CD14-positive monocyte (primary cell): ENCODE data around the gene MATN4. TPM values are rescaled to one million over a fixed set of nuclear protein-coding genes. Genes with fewer than 3 reads are reported as not detected.

Experiments used
- DNase-seq, 3 donors: peaks; one replicate each; pipeline ENCODE4 v3.0.0-alpha.2; 2011 to 2022
- H2AFZ ChIP-seq: 2 replicates; pipeline ENCODE4 v1.6.0; 2012; ENCODE audit warnings: mild to moderate bottlenecking, low read depth, low read length, inconsistent platforms; ENCODE audit not compliant: insufficient read depth, poor library complexity, severe bottlenecking
- H3K27ac ChIP-seq, 2 donors: 1 replicate in 1 of 2; 2 replicates in 1 of 2; pipeline ENCODE4 v1.5.1; 2012 to 2013; ENCODE audit warnings: low read length in 2 of 2, control low read depth in 1 of 2, inconsistent platforms in 1 of 2, low read depth in 1 of 2, mild to moderate bottlenecking in 1 of 2
- H3K27me3 ChIP-seq, 2 donors: one replicate each; pipeline versions ENCODE4 v1.6.0 to v1.6.1; 2011 to 2013; ENCODE audit warnings: low read length in 2 of 2; ENCODE audit not compliant: control insufficient read depth in 2 of 2, insufficient read depth in 2 of 2
- H3K36me3 ChIP-seq, 2 donors: replicated peaks in 1 of 2; 1 replicate in 1 of 2; 2 replicates in 1 of 2; pipeline versions ENCODE4 v1.5.1 to v1.6.1; 2012 to 2013; ENCODE audit warnings: low read length in 2 of 2, control low read depth in 1 of 2, inconsistent platforms in 1 of 2, mild to moderate bottlenecking in 1 of 2; ENCODE audit not compliant: insufficient read depth in 2 of 2, control insufficient read depth in 1 of 2
- H3K4me1 ChIP-seq, 2 donors: 1 replicate in 1 of 2; 2 replicates in 1 of 2; pipeline versions ENCODE4 v1.5.1 to v1.6.1; 2012 to 2013; ENCODE audit warnings: low read length in 2 of 2, control low read depth in 1 of 2, inconsistent platforms in 1 of 2, mild to moderate bottlenecking in 1 of 2, moderate library complexity in 1 of 2; ENCODE audit not compliant: insufficient read depth in 2 of 2, control insufficient read depth in 1 of 2
- H3K4me2 ChIP-seq: replicated peaks from 2 replicates; pipeline ENCODE3; 2012; ENCODE audit warnings: low read length, moderate library complexity, mild to moderate bottlenecking; ENCODE audit not compliant: poor library complexity, severe bottlenecking; ENCODE audit errors: extremely low read depth
- H3K4me3 ChIP-seq, 3 experiments: fragments of 200-600 bp in 1 of 3; sonication (generic) in 1 of 3; replicated peaks in 1 of 3; 1 replicate in 2 of 3; 2 replicates in 1 of 3; pipeline ENCODE4 v1.5.1; 2011 to 2013; ENCODE audit warnings: low read length in 3 of 3, mild to moderate bottlenecking in 3 of 3, control low read depth in 2 of 3, low read depth in 2 of 3, inconsistent platforms in 1 of 3, moderate library complexity in 1 of 3
- H3K79me2 ChIP-seq: 2 replicates; pipeline ENCODE4 v1.6.0; 2012; ENCODE audit warnings: mild to moderate bottlenecking, control low read depth, inconsistent platforms, low read length, moderate library complexity; ENCODE audit not compliant: insufficient read depth
- H3K9ac ChIP-seq: 2 replicates; pipeline ENCODE4 v1.6.0; 2017; ENCODE audit warnings: low read length, mild to moderate bottlenecking; ENCODE audit not compliant: insufficient read depth, poor library complexity, severe bottlenecking
- H3K9me3 ChIP-seq, 2 donors: replicated peaks in 1 of 2; 1 replicate in 1 of 2; 2 replicates in 1 of 2; pipeline versions ENCODE4 v1.5.1 to v1.6.1; 2012 to 2013; ENCODE audit warnings: low read length in 2 of 2, control low read depth in 1 of 2; ENCODE audit not compliant: control insufficient read depth in 1 of 2, insufficient read depth in 1 of 2
- H4K20me1 ChIP-seq: 2 replicates; pipeline ENCODE4 v1.6.0; 2012; ENCODE audit warnings: mild to moderate bottlenecking, low read length, control low read depth, moderate library complexity; ENCODE audit not compliant: insufficient read depth
- H3K27ac Mint-ChIP-seq, 7 donors: one replicate each; pipeline ENCODE4 v1.8.0; 2020; ENCODE audit warnings: mild to moderate bottlenecking in 7 of 7, mixed read lengths in 7 of 7, moderate library complexity in 6 of 7, inconsistent platforms in 2 of 7
- H3K27me3 Mint-ChIP-seq, 3 donors: one replicate each; pipeline ENCODE4 v1.8.0; 2021 to 2022; ENCODE audit warnings: low read depth in 3 of 3, mild to moderate bottlenecking in 3 of 3, mixed read lengths in 3 of 3, moderate library complexity in 3 of 3, inconsistent platforms in 1 of 3
- H3K36me3 Mint-ChIP-seq, 2 donors: one replicate each; pipeline ENCODE4 v1.8.0; 2020; ENCODE audit warnings: mixed read lengths in 2 of 2, inconsistent platforms in 1 of 2, mild to moderate bottlenecking in 1 of 2
- H3K4me1 Mint-ChIP-seq: one replicate; pipeline ENCODE4 v1.8.0; 2020; ENCODE audit warnings: mild to moderate bottlenecking, mixed read lengths
- H3K4me3 Mint-ChIP-seq, 2 donors: one replicate each; pipeline ENCODE4 v1.8.0; 2020; ENCODE audit warnings: mild to moderate bottlenecking in 2 of 2, mixed read lengths in 2 of 2, moderate library complexity in 1 of 2
- H3K9me3 Mint-ChIP-seq, 7 donors: one replicate each; pipeline ENCODE4 v1.8.0; 2020 to 2022; ENCODE audit warnings: mixed read lengths in 7 of 7, mild to moderate bottlenecking in 6 of 7, moderate library complexity in 6 of 7, inconsistent platforms in 2 of 7
- CTCF ChIP-seq: fragments of 200-600 bp; IDR thresholded peaks from one replicate; pipeline ENCODE4 v1.8.0; 2022; ENCODE audit warnings: antibody characterized with exemption, mild to moderate bottlenecking
- WGBS: methylation state at CpG from one replicate; pipeline ENCODE4 v1.1.5; 2013; ENCODE audit warnings: missing lambda C conversion rate; ENCODE audit not compliant: insufficient coverage; 5-methylcytosine and 5-hydroxymethylcytosine counted together
- intact Hi-C, 2 donors: fragments of 100-400 bp; cut with micrococcal nuclease; formaldehyde crosslinking; loops; one replicate each; pipeline versions ENCODE4 v1.15.0 to v1.15.1; 2023
- polyA plus RNA-seq, 3 donors: library from polyadenylated mRNA; depleted of rRNA in 1 of 3; unstranded in 2 of 3; stranded (reverse) in 1 of 3; fragments of 300-500 nt in 2 of 3; fragments of >200 nt in 1 of 3; fragmentation: Illumina TruSeq in 2 of 3; gene quantifications; 1 replicate in 2 of 3; 2 replicates in 1 of 3; pipeline ENCODE4 v1.2.3, GENCODE V29; 2012 to 2021

The MATN4 gene
- polyA plus RNA-seq, 3 donors = not detected

GRCh38 chr20:45316150-45317080 is 8.3 kb upstream of the MATN4 start:
- Mint-ChIP-seq H3K4me1 (peaks cover 26% of the 10 kb centered on the region), H3K27ac (no peak overlapping the region), H3K27me3 (peaks cover 39 to 55% (median 53%) of the 10 kb centered on the region in 3 donors), H3K9me3 (peaks cover 0 to 9% (median 2%) of the 10 kb centered on the region in 7 donors), H3K4me3 (peak overlapping the region in 1 of 2 donors; percentile 67), H3K36me3 (no peaks in the 10 kb centered on the region)
- WGBS = 30% methylated on average over 63 of the region's 71 CpGs
- no peaks in the 10 kb centered on the region for H4K20me1 ChIP-seq
- no peaks in the 10 kb centered on the region for H3K9me3 ChIP-seq
- intact Hi-C loops = loop anchor here in 1 of 2 donors (5.0 kb wide), 1 partner anchor 136 kb away; no protein-coding TSS in a partner anchor
- H3K4me3 ChIP-seq = no peak overlapping the region
- H3K4me1 ChIP-seq = peaks cover 20 to 26% of the 10 kb centered on the region in 2 donors
- H3K79me2 ChIP-seq = no peaks in the 10 kb centered on the region
- H3K36me3 ChIP-seq = no peaks in the 10 kb centered on the region
- H3K9ac ChIP-seq = no peak overlapping the region
- H3K4me2 ChIP-seq = no peak overlapping the region
- peaks cover 2 to 32% of the 10 kb centered on the region in 2 donors for H3K27me3 ChIP-seq
- no peak overlapping the region for H3K27ac ChIP-seq
- H2AFZ ChIP-seq = no peak overlapping the region
- DNase-seq = no peak
- TF ChIP-seq CTCF = no peak

- Mint-ChIP-seq H3K27me3 (peaks cover 42 to 61% (median 58%) of the 10 kb centered on the region in 3 donors), H3K27ac (no peak overlapping the region), H3K36me3 (no peaks in the 10 kb centered on the region), H3K9me3 (peaks cover 0 to 9% (median 0%) of the 10 kb centered on the region in 7 donors), H3K4me3 (peak overlapping the region in 1 of 2 donors; percentile 58), H3K4me1 (peaks cover 26% of the 10 kb centered on the region)
- Histone ChIP-seq H2AFZ (no peak overlapping the region), H3K4me3 (no peak overlapping the region), H3K9me3 (no peaks in the 10 kb centered on the region), H4K20me1 (no peaks in the 10 kb centered on the region), H3K27ac (no peak overlapping the region), H3K4me2 (no peak overlapping the region), H3K9ac (no peak overlapping the region), H3K27me3 (peaks cover 2 to 32% of the 10 kb centered on the region in 2 donors), H3K4me1 (peaks cover 16 to 24% of the 10 kb centered on the region in 2 donors), H3K36me3 (no peaks in the 10 kb centered on the region), H3K79me2 (no peaks in the 10 kb centered on the region)
- TF ChIP-seq CTCF = no peak
- intact Hi-C loops = loop anchor here in 1 of 2 donors (5.0 kb wide), 1 partner anchor 137 kb away; no protein-coding TSS in a partner anchor
- no peak for DNase-seq
- 98% methylated on average over 4 of the region's 4 CpGs for WGBS
Measured at GRCh38 chr20:45315672-45316071, 7.6 kb upstream of the MATN4 start.
